OCI-LY1 (cell line): ENCODE results near the gene ZNF442.

Experiments
- EZH2 ChIP-seq: fragments of 200-600 bp; sonication (generic), shearing (Covaris generic); IDR thresholded peaks from 2 replicates; pipeline ENCODE4 v1.8.0; 2017; ENCODE audit warnings: borderline replicate concordance, mixed run types, mild to moderate bottlenecking, antibody characterized with exemption, low read length, moderate library complexity, mixed read lengths
- TF ChIP-seq, protein P1 (sequence below): fragments of 200-600 bp; sonication (generic), shearing (Covaris generic); IDR thresholded peaks from 2 replicates; pipeline ENCODE4 v1.5.1; 2017; ENCODE audit warnings: mild to moderate bottlenecking, antibody characterized with exemption, low read length, moderate library complexity, mixed read lengths

DNA sequence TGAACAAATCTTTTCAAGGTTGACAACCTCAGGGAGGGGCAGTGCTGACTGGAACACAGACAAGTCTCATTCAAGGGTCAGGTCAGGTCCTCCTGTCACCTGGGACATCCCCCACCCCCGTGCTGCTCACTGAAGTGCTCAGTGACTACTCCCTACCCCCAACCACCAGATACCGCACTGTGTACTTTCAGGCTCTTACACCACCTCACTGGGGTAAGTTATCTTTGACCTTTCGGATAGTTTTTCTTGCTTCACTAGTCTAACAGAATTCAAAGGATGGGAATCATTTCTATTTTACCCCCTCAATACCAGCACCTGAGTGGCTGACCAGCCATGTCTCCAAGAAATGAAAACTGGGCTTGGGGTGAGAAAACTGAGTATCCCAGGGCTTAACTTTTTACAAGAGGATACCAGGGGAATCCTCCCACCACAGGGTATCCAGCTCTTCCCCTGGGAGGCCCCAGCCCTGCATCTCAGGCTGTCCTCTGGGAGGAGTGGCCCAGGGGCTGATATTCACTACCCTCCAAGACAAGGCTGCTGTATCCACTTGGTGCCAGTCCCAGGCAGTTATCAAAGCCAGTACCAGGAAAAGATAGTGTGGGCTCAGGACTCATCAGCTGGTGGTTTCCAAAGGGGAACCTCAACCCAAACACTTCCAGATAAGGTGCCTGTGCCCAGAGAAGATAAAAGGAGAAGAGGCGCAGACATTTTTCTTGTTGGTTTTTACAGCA is 34.1 kb downstream of the ZNF442 start:
- TF ChIP-seq, protein P1, sequence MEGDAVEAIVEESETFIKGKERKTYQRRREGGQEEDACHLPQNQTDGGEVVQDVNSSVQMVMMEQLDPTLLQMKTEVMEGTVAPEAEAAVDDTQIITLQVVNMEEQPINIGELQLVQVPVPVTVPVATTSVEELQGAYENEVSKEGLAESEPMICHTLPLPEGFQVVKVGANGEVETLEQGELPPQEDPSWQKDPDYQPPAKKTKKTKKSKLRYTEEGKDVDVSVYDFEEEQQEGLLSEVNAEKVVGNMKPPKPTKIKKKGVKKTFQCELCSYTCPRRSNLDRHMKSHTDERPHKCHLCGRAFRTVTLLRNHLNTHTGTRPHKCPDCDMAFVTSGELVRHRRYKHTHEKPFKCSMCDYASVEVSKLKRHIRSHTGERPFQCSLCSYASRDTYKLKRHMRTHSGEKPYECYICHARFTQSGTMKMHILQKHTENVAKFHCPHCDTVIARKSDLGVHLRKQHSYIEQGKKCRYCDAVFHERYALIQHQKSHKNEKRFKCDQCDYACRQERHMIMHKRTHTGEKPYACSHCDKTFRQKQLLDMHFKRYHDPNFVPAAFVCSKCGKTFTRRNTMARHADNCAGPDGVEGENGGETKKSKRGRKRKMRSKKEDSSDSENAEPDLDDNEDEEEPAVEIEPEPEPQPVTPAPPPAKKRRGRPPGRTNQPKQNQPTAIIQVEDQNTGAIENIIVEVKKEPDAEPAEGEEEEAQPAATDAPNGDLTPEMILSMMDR, result no peak
- TF ChIP-seq EZH2, result no peak
